Keratinocyte (primary cell): ENCODE data around the gene BANF2. TPM values are rescaled to one million over a fixed set of nuclear protein-coding genes. Genes with fewer than 3 reads are reported as not detected.

Source experiments
- DNase-seq: peaks from one replicate; pipeline ENCODE4 v3.0.0-alpha.2; 2011; ENCODE audit warnings: low read depth, missing footprints, low spot score
- FAIRE-seq: peaks from 2 replicates; lab custom pipeline; 2011; peaks lifted over from hg19 to GRCh38; lab: Jason Lieb, UNC
- H2AFZ ChIP-seq: 2 replicates; pipeline ENCODE4 v1.6.0; 2012; ENCODE audit warnings: low read length, control low read depth, inconsistent platforms; ENCODE audit not compliant: control insufficient read depth
- H3K27ac ChIP-seq: 2 replicates; pipeline ENCODE4 v1.5.1; 2011; ENCODE audit warnings: low read length; ENCODE audit not compliant: control insufficient read depth, insufficient read depth
- H3K27me3 ChIP-seq: 3 replicates; pipeline ENCODE4 v1.6.0; 2011; ENCODE audit warnings: low read length; ENCODE audit not compliant: control insufficient read depth, insufficient read depth; ENCODE audit errors: extremely low read depth
- H3K36me3 ChIP-seq, 2 experiments: 2 replicates in 1 of 2; 3 replicates in 1 of 2; pipeline ENCODE4 v1.5.1; 2011; ENCODE audit warnings: low read length in 2 of 2, mild to moderate bottlenecking in 1 of 2; ENCODE audit not compliant: control insufficient read depth in 2 of 2, insufficient read depth in 2 of 2; ENCODE audit errors: extremely low read depth in 1 of 2
- H3K4me1 ChIP-seq: 3 replicates; pipeline ENCODE4 v1.5.1; 2011; ENCODE audit warnings: low read length; ENCODE audit not compliant: control insufficient read depth, insufficient read depth; ENCODE audit errors: extremely low read depth
- H3K4me2 ChIP-seq: 3 replicates; pipeline ENCODE4 v1.6.0; 2011; ENCODE audit warnings: low read depth, low read length; ENCODE audit not compliant: control insufficient read depth, insufficient read depth; ENCODE audit errors: extremely low read depth
- H3K4me3 ChIP-seq, 3 experiments: fragments of 200-600 bp in 1 of 3; sonication (generic) in 1 of 3; 2 replicates in 2 of 3; 3 replicates in 1 of 3; pipeline ENCODE4 v1.5.1; 2011 to 2016; ENCODE audit warnings: low read length in 3 of 3, mild to moderate bottlenecking in 3 of 3, control low read depth in 2 of 3, inconsistent platforms in 1 of 3, low read depth in 1 of 3, mixed read lengths in 1 of 3, mixed run types in 1 of 3, moderate library complexity in 1 of 3; ENCODE audit not compliant: control insufficient read depth in 2 of 3, insufficient read depth in 2 of 3; ENCODE audit errors: extremely low read depth in 1 of 3
- H3K79me2 ChIP-seq: 2 replicates; pipeline ENCODE4 v1.6.0; 2012; ENCODE audit warnings: low read length; ENCODE audit not compliant: control insufficient read depth, insufficient read depth
- H3K9ac ChIP-seq: 3 replicates; pipeline ENCODE4 v1.6.0; 2011; ENCODE audit warnings: low read length; ENCODE audit not compliant: control insufficient read depth, insufficient read depth; ENCODE audit errors: extremely low read depth
- H3K9me1 ChIP-seq: 3 replicates; pipeline ENCODE4 v1.6.0; 2011; ENCODE audit warnings: low read length; ENCODE audit not compliant: control insufficient read depth, insufficient read depth; ENCODE audit errors: extremely low read depth
- H3K9me3 ChIP-seq: 2 replicates; pipeline ENCODE4 v1.5.1; 2012; ENCODE audit warnings: low read depth, low read length; ENCODE audit not compliant: control insufficient read depth
- H4K20me1 ChIP-seq: 3 replicates; pipeline ENCODE4 v1.6.0; 2011; ENCODE audit warnings: low read length; ENCODE audit not compliant: control insufficient read depth, insufficient read depth; ENCODE audit errors: extremely low read depth
- CTCF ChIP-seq, 3 experiments: IDR thresholded peaks in 1 of 3; conservative IDR thresholded peaks in 1 of 3; optimal IDR thresholded peaks in 1 of 3; 2 replicates in 2 of 3; 3 replicates in 1 of 3; pipeline versions ENCODE3 to v1.5.1; 2011; ENCODE audit warnings: low read length in 3 of 3, mild to moderate bottlenecking in 3 of 3, moderate library complexity in 2 of 3, control low read depth in 1 of 3, inconsistent platforms in 1 of 3; ENCODE audit not compliant: insufficient read depth in 2 of 3; ENCODE audit errors: extremely low read depth in 1 of 3
- EZH2 ChIP-seq: IDR thresholded peaks from one replicate; pipeline ENCODE4 v1.6.1; 2012; ENCODE audit warnings: inconsistent platforms, mild to moderate bottlenecking, low read length, moderate library complexity
- dilution Hi-C: fragments of 300-500 bp; cut with MboI; formaldehyde crosslinking; loops from one replicate; pipeline ENCODE4 v1.7.0; 2020; ENCODE audit warnings: low sequenced_read_pairs; ENCODE audit not compliant: extremely low pct_ligation_motif_present
- polyA plus RNA-seq, 5 experiments: library from polyadenylated mRNA; depleted of rRNA in 3 of 5; stranded (reverse) in 3 of 5; stranded (forward) in 1 of 5; unstranded in 1 of 5; fragments of >200 nt; gene quantifications; 1 replicate in 1 of 5; 2 replicates in 3 of 5; 3 replicates in 1 of 5; pipeline versions ENCODE4 v1.2.1 to v1.2.3, GENCODE V29; 2011 to 2012; ENCODE audit warnings: missing spikeins in 2 of 5, low read depth in 1 of 5, low replicate concordance in 1 of 5

Gene BANF2
- polyA plus RNA-seq, 1 donor (not counting 4 experiments of a cell fraction or from before 2014, with no cell fraction given), result not detected

DNA sequence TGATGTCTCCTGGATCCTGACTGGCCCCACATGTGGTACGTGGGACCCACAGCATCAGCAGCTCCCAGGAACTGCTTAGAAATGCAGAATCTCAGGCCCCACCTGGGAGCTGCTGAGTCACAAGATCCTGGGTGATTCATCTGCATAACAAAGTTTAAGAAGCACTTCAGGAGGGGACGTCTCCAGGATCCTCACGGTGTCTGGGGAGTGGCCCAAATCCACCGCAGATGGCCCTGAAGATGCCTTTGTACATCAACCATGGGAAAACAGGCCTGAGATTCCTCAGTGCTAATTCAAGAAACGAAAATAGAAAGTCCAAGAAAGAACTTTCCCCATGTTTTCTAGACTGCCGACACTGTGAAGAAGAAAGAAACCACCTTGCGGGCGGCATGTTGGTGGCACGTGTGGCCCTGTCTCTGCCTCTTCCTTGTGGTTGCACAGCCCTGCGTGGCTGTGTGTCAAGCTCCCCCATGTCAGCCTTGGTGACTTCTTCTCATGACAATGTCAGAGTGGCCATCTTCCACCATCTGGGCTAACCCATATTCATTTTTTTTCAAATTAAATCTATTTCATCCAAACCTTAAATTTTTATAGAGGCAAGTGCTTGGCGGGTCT, 43.8 kb upstream of the BANF2 start:
- FAIRE-seq (no peak), DNase-seq (no peak)
- Histone ChIP-seq H3K36me3 (peaks cover 31 to 32% of the 10 kb centered on the region in 2 experiments), H3K4me2 (no peak overlapping the region), H3K9ac (no peak overlapping the region), H3K27ac (no peak overlapping the region), H3K27me3 (no peaks in the 10 kb centered on the region), H4K20me1 (peaks cover 9% of the 10 kb centered on the region), H3K4me1 (peaks cover 2% of the 10 kb centered on the region), H3K9me1 (peaks cover 2% of the 10 kb centered on the region), H2AFZ (no peak overlapping the region), H3K4me3 (no peak overlapping the region), H3K79me2 (peaks cover 55% of the 10 kb centered on the region), H3K9me3 (no peaks in the 10 kb centered on the region)
- no peak for TF ChIP-seq CTCF (optimal IDR thresholded peaks at IDR 0.05 in 1 of 3, IDR thresholded peaks at IDR 0.05 in 1 of 3, conservative IDR thresholded peaks at IDR 0.05 in 1 of 3; ENCODE audit: extremely low read depth in 1 of 3, insufficient read depth in 2 of 3, low read length in 3 of 3)
- dilution Hi-C loops, result no loop called here

DNA sequence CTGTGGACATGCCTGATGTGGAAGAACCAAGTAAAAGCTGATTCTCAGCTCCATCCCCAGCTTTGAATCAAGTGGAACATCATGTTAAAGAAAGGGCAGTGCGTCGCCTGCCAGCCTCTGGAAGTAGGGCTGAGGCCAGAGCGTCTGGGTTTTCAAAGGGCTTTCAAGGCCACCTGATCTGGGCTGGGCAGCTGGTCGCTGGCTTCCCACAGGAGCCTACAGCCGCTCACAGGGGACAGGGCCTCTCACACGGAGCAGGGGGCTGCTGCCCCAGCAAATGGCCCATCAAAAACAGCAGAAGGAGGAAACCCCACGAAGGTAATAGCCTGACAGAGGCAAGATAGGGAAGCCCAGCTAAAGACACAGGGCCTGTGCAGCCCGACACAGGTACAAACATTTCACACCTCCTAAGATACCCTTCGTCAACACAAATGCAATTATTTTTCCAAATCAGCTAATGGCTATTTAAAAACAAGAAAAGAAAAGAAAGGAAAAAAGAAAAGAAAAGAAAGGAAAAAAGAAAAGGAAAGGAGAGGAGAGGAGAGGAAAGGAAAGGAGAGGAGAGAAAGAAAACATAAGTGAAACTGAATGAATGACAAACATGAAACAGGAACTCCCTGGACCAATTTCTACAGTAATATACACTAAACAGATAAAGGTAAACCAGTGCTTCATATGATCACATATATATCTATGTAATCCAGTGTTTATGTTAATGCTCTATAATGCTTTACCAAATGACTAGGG, 42.5 kb upstream of the BANF2 start:
- peaks cover 29 to 31% of the 10 kb centered on the region in 2 experiments for H3K36me3 ChIP-seq

More for the DNA sequence above, 42.5 kb upstream of the BANF2 start:
- peaks cover 2% of the 10 kb centered on the region for H3K9me1 ChIP-seq
- no peak overlapping the region for H3K4me3 ChIP-seq
- peaks cover 61% of the 10 kb centered on the region for H3K79me2 ChIP-seq
- dilution Hi-C loops, result no loop called here
- no peaks in the 10 kb centered on the region for H3K9me3 ChIP-seq
- H4K20me1 ChIP-seq, result peaks cover 12% of the 10 kb centered on the region
- H3K4me2 ChIP-seq, result no peak overlapping the region
- DNase-seq (no peak), FAIRE-seq (no peak)
- no peak overlapping the region for H3K9ac ChIP-seq
- no peak overlapping the region for H2AFZ ChIP-seq
- TF ChIP-seq CTCF (optimal IDR thresholded peaks at IDR 0.05 in 1 of 3, IDR thresholded peaks at IDR 0.05 in 1 of 3, conservative IDR thresholded peaks at IDR 0.05 in 1 of 3; ENCODE audit: extremely low read depth in 1 of 3, insufficient read depth in 2 of 3, low read length in 3 of 3), result no peak
- TF ChIP-seq EZH2, result no peak
- no peaks in the 10 kb centered on the region for H3K27me3 ChIP-seq
- no peak overlapping the region for H3K27ac ChIP-seq
- H3K4me1 ChIP-seq, result peaks cover 2% of the 10 kb centered on the region
